WTC11 (cell line): ENCODE data around the gene GUCY2C.
"Not testable (repeated sequence)": the region's sequence is repeated elsewhere in the genome, so short reads cannot be mapped to it uniquely, and the experiment has no call there.

Source experiments
- ATF3 ChIP-seq: sonication (generic); formaldehyde crosslinking; conservative IDR thresholded peaks from 2 replicates; pipeline ENCODE4 v1.8.1; 2022; ENCODE audit warnings: mild to moderate bottlenecking, missing genetic modification reagents
- CTCF ChIP-seq: fragments of 200-600 bp; IDR thresholded peaks from 2 replicates; pipeline ENCODE4 v1.8.0; 2022; ENCODE audit warnings: antibody characterized with exemption
- KAT7 ChIP-seq: sonication (generic); formaldehyde crosslinking; IDR thresholded peaks from 2 replicates; pipeline ENCODE4 v1.8.1; 2023; ENCODE audit warnings: missing genetic modification reagents, mild to moderate bottlenecking, borderline replicate concordance
- OVOL2 ChIP-seq: fragments of 250-450 bp; sonication (Bioruptor Pico); IDR thresholded peaks from 2 replicates; pipeline ENCODE4 v1.9.0; 2021; ENCODE audit warnings: mild to moderate bottlenecking, borderline replicate concordance
- SOX15 ChIP-seq: fragments of 250-450 bp; sonication (Bioruptor Pico); IDR thresholded peaks from 2 replicates; pipeline ENCODE4 v1.9.0; 2021; ENCODE audit warnings: mild to moderate bottlenecking
- ZNF121 ChIP-seq: sonication (generic); formaldehyde crosslinking; IDR thresholded peaks from 2 replicates; pipeline ENCODE4 v1.8.0; 2023; ENCODE audit warnings: missing genetic modification reagents
- TF ChIP-seq, protein P1 (sequence below): sonication (generic); formaldehyde crosslinking; IDR thresholded peaks from 2 replicates; pipeline ENCODE4 v1.8.1; 2022; ENCODE audit warnings: low read depth, mild to moderate bottlenecking, moderate library complexity, missing genetic modification reagents, borderline replicate concordance

DNA sequence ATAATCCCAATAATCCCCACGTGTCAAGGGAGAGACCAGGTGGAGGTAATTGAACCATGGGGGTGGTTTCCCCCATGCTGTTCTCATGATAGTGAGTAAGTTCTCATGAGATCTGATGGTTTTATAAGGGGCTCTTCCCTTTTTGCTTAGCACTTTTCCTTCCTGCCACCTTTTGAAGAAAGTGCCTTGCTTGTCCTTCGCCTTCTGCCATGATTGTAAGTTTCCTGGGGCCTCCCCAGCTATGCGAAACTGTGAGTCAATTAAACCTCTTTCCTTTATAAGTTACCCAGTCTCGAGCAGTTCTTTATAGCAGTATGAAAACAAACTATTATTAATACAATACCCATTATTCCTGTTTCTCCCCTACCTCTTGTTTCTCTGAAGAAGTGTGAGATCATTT is 14.2 kb downstream of the GUCY2C start:
- not testable (repeated sequence) for TF ChIP-seq SOX15 (CRISPR knock-in tag); CTCF; KAT7 (CRISPR knock-in tag); ATF3; ZNF121; OVOL2 (CRISPR knock-in tag)
- TF ChIP-seq, protein P1, sequence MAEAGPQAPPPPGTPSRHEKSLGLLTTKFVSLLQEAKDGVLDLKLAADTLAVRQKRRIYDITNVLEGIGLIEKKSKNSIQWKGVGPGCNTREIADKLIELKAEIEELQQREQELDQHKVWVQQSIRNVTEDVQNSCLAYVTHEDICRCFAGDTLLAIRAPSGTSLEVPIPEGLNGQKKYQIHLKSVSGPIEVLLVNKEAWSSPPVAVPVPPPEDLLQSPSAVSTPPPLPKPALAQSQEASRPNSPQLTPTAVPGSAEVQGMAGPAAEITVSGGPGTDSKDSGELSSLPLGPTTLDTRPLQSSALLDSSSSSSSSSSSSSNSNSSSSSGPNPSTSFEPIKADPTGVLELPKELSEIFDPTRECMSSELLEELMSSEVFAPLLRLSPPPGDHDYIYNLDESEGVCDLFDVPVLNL (CRISPR knock-in tag): not testable (repeated sequence)
